Neural crest cell (in vitro differentiated cells): ENCODE measurements around the gene TYW1B. TPM values are rescaled to one million over a fixed set of nuclear protein-coding genes. Genes with fewer than 3 reads are reported as not detected.
"Not testable (repeated sequence)": the region's sequence is repeated elsewhere in the genome, so short reads cannot be mapped to it uniquely, and the experiment has no call there.

Source experiments
- DNase-seq: peaks from one replicate; pipeline ENCODE4 v3.0.0; 2021; ENCODE audit warnings: low read depth, mixed read lengths, low spot score
- H3K27ac Mint-ChIP-seq: one replicate; pipeline ENCODE4 v1.8.0; 2021; ENCODE audit warnings: mild to moderate bottlenecking, mixed read lengths; ENCODE audit not compliant: unreplicated experiment
- H3K27me3 Mint-ChIP-seq: 2 replicates; pipeline ENCODE4 v1.8.0; 2021; ENCODE audit warnings: low read depth, mild to moderate bottlenecking, mixed read lengths
- H3K36me3 Mint-ChIP-seq: 2 replicates; pipeline ENCODE4 v1.8.0; 2021; ENCODE audit warnings: low read depth, mild to moderate bottlenecking, mixed read lengths
- H3K4me1 Mint-ChIP-seq: 2 replicates; pipeline ENCODE4 v1.8.0; 2021; ENCODE audit warnings: mixed read lengths
- H3K4me3 Mint-ChIP-seq: one replicate; pipeline ENCODE4 v1.8.0; 2021; ENCODE audit warnings: mild to moderate bottlenecking, mixed read lengths
- H3K9me3 Mint-ChIP-seq: 2 replicates; pipeline ENCODE4 v1.8.0; 2021; ENCODE audit warnings: mixed read lengths
- total RNA-seq: library from RNA; stranded (reverse); gene quantifications from 2 replicates; pipeline ENCODE4 v1.2.1, GENCODE V29; 2021
- TF ChIP-seq, protein P1 (sequence below): fragments of 200-600 bp; sonication (generic); conservative IDR thresholded peaks from 2 replicates; pipeline ENCODE4 v1.5.0; 2021; ENCODE audit warnings: antibody characterized with exemption, mild to moderate bottlenecking

The TYW1B gene
- total RNA-seq, 1 donor from 2014 or later = 2.7 TPM

GRCh38 chr7:72785166-72785955 is 42.6 kb downstream of the TYW1B start:
- no peak for DNase-seq
- Mint-ChIP-seq H3K36me3 (no peaks in the 10 kb centered on the region), H3K4me3 (no peak overlapping the region), H3K4me1 (no peaks in the 10 kb centered on the region), H3K9me3 (no peaks in the 10 kb centered on the region), H3K27me3 (no peaks in the 10 kb centered on the region), H3K27ac (no peak overlapping the region)
- TF ChIP-seq, protein P1, sequence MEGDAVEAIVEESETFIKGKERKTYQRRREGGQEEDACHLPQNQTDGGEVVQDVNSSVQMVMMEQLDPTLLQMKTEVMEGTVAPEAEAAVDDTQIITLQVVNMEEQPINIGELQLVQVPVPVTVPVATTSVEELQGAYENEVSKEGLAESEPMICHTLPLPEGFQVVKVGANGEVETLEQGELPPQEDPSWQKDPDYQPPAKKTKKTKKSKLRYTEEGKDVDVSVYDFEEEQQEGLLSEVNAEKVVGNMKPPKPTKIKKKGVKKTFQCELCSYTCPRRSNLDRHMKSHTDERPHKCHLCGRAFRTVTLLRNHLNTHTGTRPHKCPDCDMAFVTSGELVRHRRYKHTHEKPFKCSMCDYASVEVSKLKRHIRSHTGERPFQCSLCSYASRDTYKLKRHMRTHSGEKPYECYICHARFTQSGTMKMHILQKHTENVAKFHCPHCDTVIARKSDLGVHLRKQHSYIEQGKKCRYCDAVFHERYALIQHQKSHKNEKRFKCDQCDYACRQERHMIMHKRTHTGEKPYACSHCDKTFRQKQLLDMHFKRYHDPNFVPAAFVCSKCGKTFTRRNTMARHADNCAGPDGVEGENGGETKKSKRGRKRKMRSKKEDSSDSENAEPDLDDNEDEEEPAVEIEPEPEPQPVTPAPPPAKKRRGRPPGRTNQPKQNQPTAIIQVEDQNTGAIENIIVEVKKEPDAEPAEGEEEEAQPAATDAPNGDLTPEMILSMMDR = no peak

DNA sequence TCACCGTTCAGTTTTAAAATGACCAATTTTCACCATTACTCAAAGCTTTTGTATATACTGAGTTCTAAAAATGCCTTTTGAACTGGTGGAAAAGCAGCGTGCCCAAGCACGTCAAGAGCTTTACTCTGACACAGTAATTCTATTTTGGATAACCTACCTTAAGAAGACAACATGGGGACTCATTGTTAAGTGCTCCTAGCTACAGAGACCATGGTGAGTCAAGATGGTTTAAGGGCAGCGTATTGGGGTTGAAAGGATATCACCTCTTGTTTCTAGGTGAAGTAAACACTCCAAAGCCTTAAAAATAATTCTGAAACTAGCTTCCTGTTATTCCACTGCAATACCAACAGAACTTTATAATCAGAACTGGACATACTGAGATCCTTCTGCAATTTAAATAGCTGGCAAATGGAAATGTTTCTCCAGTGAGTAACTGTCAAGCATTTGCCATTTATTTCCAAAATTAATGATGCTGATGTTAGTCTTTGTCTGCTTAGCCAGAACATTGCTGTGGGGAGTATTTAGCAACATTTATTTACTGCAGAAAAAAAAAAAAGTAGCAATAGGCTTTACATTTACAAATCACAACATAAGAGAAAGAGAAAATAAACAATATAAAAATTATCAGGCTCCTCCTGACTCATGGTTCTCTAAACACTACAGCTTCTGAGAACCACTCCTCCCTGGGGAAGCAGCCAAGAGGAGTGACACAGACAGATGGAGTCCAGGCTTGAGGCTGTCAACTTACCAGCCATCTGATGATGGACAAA is 44.2 kb downstream of the TYW1B start:
- not testable (repeated sequence) for H3K4me1 Mint-ChIP-seq, H3K4me3 Mint-ChIP-seq, H3K27ac Mint-ChIP-seq, H3K27me3 Mint-ChIP-seq, H3K36me3 Mint-ChIP-seq, DNase-seq, H3K9me3 Mint-ChIP-seq

GRCh38 chr7:72781631-72782030 is 46.4 kb downstream of the TYW1B start:
- no peak overlapping the region for H3K4me3 Mint-ChIP-seq
- H3K4me1 Mint-ChIP-seq = no peaks in the 10 kb centered on the region
- peak overlapping the region; percentile 21 for H3K27ac Mint-ChIP-seq
- H3K36me3 Mint-ChIP-seq = no peaks in the 10 kb centered on the region
- TF ChIP-seq, protein P1 = no peak
- H3K9me3 Mint-ChIP-seq = no peaks in the 10 kb centered on the region
- no peak for DNase-seq
- no peaks in the 10 kb centered on the region for H3K27me3 Mint-ChIP-seq

- Mint-ChIP-seq H3K36me3 (no peaks in the 10 kb centered on the region), H3K27ac (peak overlapping the region; percentile 21), H3K9me3 (no peaks in the 10 kb centered on the region)
Measured at GRCh38 chr7:72781161-72781560, 46.8 kb downstream of the TYW1B start.

GRCh38 chr7:72780289-72780894 is 47.6 kb downstream of the TYW1B start:
- H3K27ac Mint-ChIP-seq = peak overlapping the region; percentile 19
- H3K4me3 Mint-ChIP-seq, DNase-seq, H3K9me3 Mint-ChIP-seq, H3K36me3 Mint-ChIP-seq, H3K27me3 Mint-ChIP-seq, H3K4me1 Mint-ChIP-seq: not testable (repeated sequence)

More at GRCh38 chr7:72781161-72781560, 46.8 kb downstream of the TYW1B start:
- no peaks in the 10 kb centered on the region for H3K4me1 Mint-ChIP-seq
- H3K4me3 Mint-ChIP-seq = no peak overlapping the region
- H3K27me3 Mint-ChIP-seq = no peaks in the 10 kb centered on the region
- TF ChIP-seq, protein P1 = no peak
- DNase-seq = no peak

DNA sequence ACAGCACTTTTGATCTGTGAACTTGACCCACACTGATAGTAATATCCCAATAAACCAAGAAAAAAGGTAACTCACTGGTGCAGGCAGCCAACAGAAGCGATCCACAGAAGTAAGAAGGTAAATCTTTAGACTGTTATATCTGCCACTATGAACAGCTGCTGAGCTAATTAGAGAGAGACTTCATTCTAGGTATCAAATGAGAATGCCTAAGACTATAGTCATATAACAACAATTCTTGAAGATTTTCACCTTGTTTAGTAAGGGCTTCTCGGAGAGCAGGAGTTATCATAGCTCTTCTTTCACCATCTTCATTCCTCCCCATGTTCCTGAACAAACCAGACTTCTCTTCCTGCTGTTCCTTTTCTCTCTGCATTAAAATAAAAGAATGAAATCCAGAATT is 50.8 kb downstream of the TYW1B start:
- H3K9me3 Mint-ChIP-seq, H3K4me1 Mint-ChIP-seq, H3K27me3 Mint-ChIP-seq, H3K4me3 Mint-ChIP-seq, DNase-seq, H3K27ac Mint-ChIP-seq: not testable (repeated sequence)
- peaks cover 14% of the 10 kb centered on the region for H3K36me3 Mint-ChIP-seq

- H3K4me1 Mint-ChIP-seq, DNase-seq, H3K9me3 Mint-ChIP-seq, H3K27me3 Mint-ChIP-seq, H3K4me3 Mint-ChIP-seq, H3K27ac Mint-ChIP-seq: not testable (repeated sequence)
- H3K36me3 Mint-ChIP-seq = peaks cover 18% of the 10 kb centered on the region
Measured at GRCh38 chr7:72772627-72773026, 55.4 kb downstream of the TYW1B start.

DNA sequence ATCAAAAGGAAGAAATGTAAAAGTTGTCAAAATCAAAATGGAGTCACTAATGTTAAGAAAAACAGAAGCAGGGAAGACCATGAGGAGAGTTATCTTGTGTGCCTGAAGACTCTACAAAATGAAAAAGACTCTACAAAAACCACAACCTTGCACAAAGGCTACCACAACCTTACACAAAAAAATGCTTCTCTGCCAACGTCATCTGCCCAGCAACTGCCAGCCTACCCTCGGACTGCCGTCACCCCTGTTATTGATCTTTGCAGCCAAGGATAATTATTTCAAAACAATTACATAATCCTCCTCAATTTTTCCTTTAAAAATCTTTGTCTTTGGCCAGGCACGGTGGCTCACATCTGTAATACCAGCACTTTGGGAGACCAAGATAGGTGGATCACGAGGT is 61.0 kb downstream of the TYW1B start:
- H3K4me1 Mint-ChIP-seq, H3K9me3 Mint-ChIP-seq, H3K27ac Mint-ChIP-seq, H3K27me3 Mint-ChIP-seq, H3K4me3 Mint-ChIP-seq, DNase-seq: not testable (repeated sequence)
- H3K36me3 Mint-ChIP-seq = peaks cover 18% of the 10 kb centered on the region
